Panc1 (cell line): Measurements from ENCODE around the gene LONP2. TPM values are rescaled to one million over a fixed set of nuclear protein-coding genes. Genes with fewer than 3 reads are reported as not detected.

ENCODE experiments used
- ATAC-seq: fragments of 200-7000 bp; cut with Tn5 transposase; 2 replicates; pipeline ENCODE4 v1.9.1; 2020; ENCODE audit warnings: mild to moderate bottlenecking, moderate library complexity
- BruUV-seq: library from RNA; stranded (reverse); fragments of 400-500 nt; replicated peaks from 2 replicates; lab custom pipeline; 2021; lab: Mats Ljungman, UMichigan
- CTCF ChIA-PET: fragments of 300-600 bp; sonication (Branson Sonifier 250); formaldehyde crosslinking; loops from one replicate; lab custom pipeline; 2022; ENCODE audit warnings: antibody characterized with exemption; lab: Charles Lee
- POLR2A ChIA-PET: fragments of 300-600 bp; sonication (Branson Sonifier 250); formaldehyde crosslinking; loops from one replicate; lab custom pipeline; 2022; ENCODE audit warnings: antibody characterized with exemption; lab: Charles Lee
- DNase-seq: peaks from one replicate; pipeline ENCODE4 v3.0.0-alpha.2; 2010; ENCODE audit warnings: low read depth, low spot score
- H3K27ac ChIP-seq: 2 replicates; pipeline ENCODE4 v1.5.1; 2011; ENCODE audit warnings: mild to moderate bottlenecking, low read length, inconsistent platforms
- H3K27me3 ChIP-seq: fragments of 200-500 bp; sonication (Bioruptor generic); 2 replicates; pipeline ENCODE4 v1.6.0; 2014; ENCODE audit warnings: low read length, inconsistent platforms; ENCODE audit not compliant: control insufficient read depth, insufficient read depth
- H3K36me3 ChIP-seq: fragments of 200-500 bp; sonication (Bioruptor generic); 2 replicates; pipeline ENCODE4 v1.5.1; 2014; ENCODE audit warnings: inconsistent platforms, mild to moderate bottlenecking, low read length, moderate library complexity; ENCODE audit not compliant: control insufficient read depth, insufficient read depth
- H3K4me1 ChIP-seq: 2 replicates; pipeline ENCODE4 v1.5.1; 2011; ENCODE audit warnings: inconsistent platforms, mild to moderate bottlenecking, low read length, moderate library complexity; ENCODE audit not compliant: control insufficient read depth, insufficient read depth
- H3K4me3 ChIP-seq, 2 experiments: 2 replicates each; pipeline ENCODE4 v1.5.1; 2011 to 2012; ENCODE audit warnings: low read depth in 2 of 2, low read length in 2 of 2, mild to moderate bottlenecking in 2 of 2, inconsistent platforms in 1 of 2, moderate library complexity in 1 of 2
- H3K9me3 ChIP-seq: fragments of 200-500 bp; sonication (Bioruptor generic); 2 replicates; pipeline ENCODE4 v1.5.1; 2014; ENCODE audit warnings: low read depth, mild to moderate bottlenecking, inconsistent platforms, low read length, moderate library complexity; ENCODE audit not compliant: control insufficient read depth, insufficient read depth
- POLR2AphosphoS5 ChIP-seq: IDR thresholded peaks from 2 replicates; pipeline ENCODE4 v1.6.1; 2012; ENCODE audit warnings: mild to moderate bottlenecking, low read depth, low read length, moderate library complexity
- SIN3A ChIP-seq: IDR thresholded peaks from 2 replicates; pipeline ENCODE4 v1.6.1; 2012; ENCODE audit warnings: low read depth, mild to moderate bottlenecking, low read length, moderate library complexity, borderline replicate concordance; ENCODE audit not compliant: insufficient read depth
- TCF7L2 ChIP-seq: IDR thresholded peaks from 2 replicates; pipeline ENCODE4 v1.6.1; 2011; ENCODE audit warnings: mild to moderate bottlenecking, low read depth, low read length, inconsistent platforms
- in situ Hi-C: cut with HindIII; loops from 2 replicates; pipeline ENCODE4 v1.10.0; 2016; ENCODE audit warnings: low sequenced_read_pairs, low pct_unique_long_range_greater_than_20kb
- intact Hi-C: fragments of 100-400 bp; cut with micrococcal nuclease; formaldehyde crosslinking; loops from one replicate; pipeline ENCODE4 v1.10.0; 2022; ENCODE audit not compliant: unreplicated experiment
- total RNA-seq: library from RNA; stranded (reverse); gene quantifications from one replicate; pipeline ENCODE4 v1.2.1, GENCODE V29; 2021; ENCODE audit not compliant: unreplicated experiment
- TF ChIP-seq, protein P1 (sequence below), 2 experiments: IDR thresholded peaks; 2 replicates each; pipeline ENCODE4 v1.6.1; 2011 to 2012; ENCODE audit warnings: low read depth in 2 of 2, control low read depth in 1 of 2, low read length in 1 of 2, mild to moderate bottlenecking in 1 of 2, moderate library complexity in 1 of 2; ENCODE audit not compliant: insufficient read depth in 1 of 2
- TF ChIP-seq, protein P2 (sequence below): fragments of 450-650 bp; IDR thresholded peaks from 2 replicates; pipeline ENCODE4 v1.5.1; 2017; ENCODE audit warnings: mild to moderate bottlenecking

Gene LONP2
- total RNA-seq, 1 experiment from 2014 or later: 22.9 TPM

DNA sequence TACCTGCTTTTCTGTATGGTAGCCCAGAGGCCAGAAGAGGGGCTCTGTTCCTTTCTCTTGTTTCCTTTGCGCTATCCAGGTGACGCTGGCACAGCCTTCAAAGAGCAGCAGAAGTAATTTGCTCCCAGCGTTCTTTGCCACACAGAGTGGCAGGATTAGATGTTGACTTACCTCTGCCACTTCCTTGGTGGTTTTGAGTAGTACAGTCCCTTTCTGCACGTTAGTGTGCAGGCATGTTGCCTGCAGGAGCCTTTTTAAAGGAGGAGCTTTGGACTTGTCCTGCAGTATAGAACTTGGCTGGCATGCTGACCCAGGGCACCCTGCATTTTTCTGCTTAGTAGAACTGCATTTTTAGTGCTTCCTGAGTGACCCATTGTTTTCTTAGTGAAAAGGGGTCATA, 3.2 kb downstream of the LONP2 start, which contains the start of gene ABCC11:
Gene ABCC11, minus strand, starts transcription at position 229 of the 400 bp plus-strand sequence. CDS start 15,618 bp downstream, outside the sequence.
- ATAC-seq (no peak), DNase-seq (no peak)
- Histone ChIP-seq H3K27ac (no peak within 1 kb of the TSS), H3K36me3 (peaks cover 6% of the 10 kb centered on the region; the same call in 1 of the 2 replicates), H3K4me1 (peaks cover 3% of the 10 kb centered on the region; the same call in 1 of the 2 replicates), H3K9me3 (no peaks in the 10 kb centered on the region), H3K4me3 (no peak within 1 kb of the TSS), H3K27me3 (no peaks in the 10 kb centered on the region)
- intact Hi-C loops (no loop called here), in situ Hi-C loops (no loop called here)
- ChIA-PET POLR2A (no interaction called here), CTCF (interaction anchor here (0.6 kb wide), 1 partner anchor 1285 kb away, joined by 3 read pairs; no protein-coding TSS in a partner anchor)
- TF ChIP-seq, protein P1, sequence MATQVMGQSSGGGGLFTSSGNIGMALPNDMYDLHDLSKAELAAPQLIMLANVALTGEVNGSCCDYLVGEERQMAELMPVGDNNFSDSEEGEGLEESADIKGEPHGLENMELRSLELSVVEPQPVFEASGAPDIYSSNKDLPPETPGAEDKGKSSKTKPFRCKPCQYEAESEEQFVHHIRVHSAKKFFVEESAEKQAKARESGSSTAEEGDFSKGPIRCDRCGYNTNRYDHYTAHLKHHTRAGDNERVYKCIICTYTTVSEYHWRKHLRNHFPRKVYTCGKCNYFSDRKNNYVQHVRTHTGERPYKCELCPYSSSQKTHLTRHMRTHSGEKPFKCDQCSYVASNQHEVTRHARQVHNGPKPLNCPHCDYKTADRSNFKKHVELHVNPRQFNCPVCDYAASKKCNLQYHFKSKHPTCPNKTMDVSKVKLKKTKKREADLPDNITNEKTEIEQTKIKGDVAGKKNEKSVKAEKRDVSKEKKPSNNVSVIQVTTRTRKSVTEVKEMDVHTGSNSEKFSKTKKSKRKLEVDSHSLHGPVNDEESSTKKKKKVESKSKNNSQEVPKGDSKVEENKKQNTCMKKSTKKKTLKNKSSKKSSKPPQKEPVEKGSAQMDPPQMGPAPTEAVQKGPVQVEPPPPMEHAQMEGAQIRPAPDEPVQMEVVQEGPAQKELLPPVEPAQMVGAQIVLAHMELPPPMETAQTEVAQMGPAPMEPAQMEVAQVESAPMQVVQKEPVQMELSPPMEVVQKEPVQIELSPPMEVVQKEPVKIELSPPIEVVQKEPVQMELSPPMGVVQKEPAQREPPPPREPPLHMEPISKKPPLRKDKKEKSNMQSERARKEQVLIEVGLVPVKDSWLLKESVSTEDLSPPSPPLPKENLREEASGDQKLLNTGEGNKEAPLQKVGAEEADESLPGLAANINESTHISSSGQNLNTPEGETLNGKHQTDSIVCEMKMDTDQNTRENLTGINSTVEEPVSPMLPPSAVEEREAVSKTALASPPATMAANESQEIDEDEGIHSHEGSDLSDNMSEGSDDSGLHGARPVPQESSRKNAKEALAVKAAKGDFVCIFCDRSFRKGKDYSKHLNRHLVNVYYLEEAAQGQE (IDR thresholded peaks at IDR 0.05; ENCODE audit: insufficient read depth in 1 of 2, low read depth in 2 of 2, low read length in 1 of 2): no peak
- TF ChIP-seq POLR2AphosphoS5 (no peak), SIN3A (no peak), TCF7L2 (no peak)
- TF ChIP-seq, protein P2, sequence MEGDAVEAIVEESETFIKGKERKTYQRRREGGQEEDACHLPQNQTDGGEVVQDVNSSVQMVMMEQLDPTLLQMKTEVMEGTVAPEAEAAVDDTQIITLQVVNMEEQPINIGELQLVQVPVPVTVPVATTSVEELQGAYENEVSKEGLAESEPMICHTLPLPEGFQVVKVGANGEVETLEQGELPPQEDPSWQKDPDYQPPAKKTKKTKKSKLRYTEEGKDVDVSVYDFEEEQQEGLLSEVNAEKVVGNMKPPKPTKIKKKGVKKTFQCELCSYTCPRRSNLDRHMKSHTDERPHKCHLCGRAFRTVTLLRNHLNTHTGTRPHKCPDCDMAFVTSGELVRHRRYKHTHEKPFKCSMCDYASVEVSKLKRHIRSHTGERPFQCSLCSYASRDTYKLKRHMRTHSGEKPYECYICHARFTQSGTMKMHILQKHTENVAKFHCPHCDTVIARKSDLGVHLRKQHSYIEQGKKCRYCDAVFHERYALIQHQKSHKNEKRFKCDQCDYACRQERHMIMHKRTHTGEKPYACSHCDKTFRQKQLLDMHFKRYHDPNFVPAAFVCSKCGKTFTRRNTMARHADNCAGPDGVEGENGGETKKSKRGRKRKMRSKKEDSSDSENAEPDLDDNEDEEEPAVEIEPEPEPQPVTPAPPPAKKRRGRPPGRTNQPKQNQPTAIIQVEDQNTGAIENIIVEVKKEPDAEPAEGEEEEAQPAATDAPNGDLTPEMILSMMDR: no peak
- no TSS peak for BruUV-seq

DNA sequence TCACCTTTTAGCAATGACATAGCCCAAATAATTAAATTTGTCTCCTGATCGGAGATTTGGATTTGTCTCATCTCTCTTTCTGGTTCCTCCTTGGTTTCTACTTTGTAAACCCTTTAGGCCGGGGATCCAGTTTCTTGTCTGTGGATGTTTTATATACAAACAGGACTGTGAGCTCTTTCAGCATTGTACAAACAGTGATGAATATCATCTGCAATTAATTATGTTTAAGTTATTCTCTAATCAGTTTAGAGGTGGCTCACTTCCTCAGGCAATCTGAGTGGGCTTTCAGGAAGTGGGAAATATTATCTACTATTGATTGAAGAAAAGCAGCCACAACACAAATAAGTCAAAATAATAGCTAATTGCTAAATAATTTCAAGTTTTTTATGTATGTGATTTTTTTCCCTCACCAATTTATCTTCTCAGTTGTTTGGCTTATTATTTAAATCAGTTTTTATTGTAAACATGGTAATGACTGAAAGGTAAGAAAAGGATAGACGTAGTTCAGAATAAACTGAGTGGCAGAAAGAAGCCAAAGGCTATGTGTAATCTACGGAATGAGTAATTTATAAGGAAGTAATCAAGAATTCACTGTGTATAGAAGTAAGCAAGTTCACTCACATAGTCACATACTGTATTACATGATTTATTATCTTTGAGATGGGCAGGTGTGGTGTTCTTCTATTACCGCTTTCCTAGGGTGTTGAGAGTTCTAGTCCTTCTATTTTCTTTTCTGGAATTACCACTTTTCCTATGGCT, 6.6 kb downstream of the LONP2 start:
- in situ Hi-C loops (no loop called here), intact Hi-C loops (no loop called here)
- H3K27ac ChIP-seq: no peak overlapping the region
- ATAC-seq (no peak), DNase-seq (no peak)
- no peaks in the 10 kb centered on the region for H3K27me3 ChIP-seq
- peaks cover 2% of the 10 kb centered on the region; the same call in 1 of the 2 replicates for H3K4me1 ChIP-seq
- no peak overlapping the region for H3K4me3 ChIP-seq
- ChIA-PET POLR2A (no interaction called here), CTCF (no interaction called here)
- TF ChIP-seq, protein P1 (IDR thresholded peaks at IDR 0.05; ENCODE audit: insufficient read depth in 1 of 2, low read depth in 2 of 2, low read length in 1 of 2): no peak
- TF ChIP-seq, protein P2: no peak
- TF ChIP-seq SIN3A: no peak
- no peak for TF ChIP-seq TCF7L2
- no peak for TF ChIP-seq POLR2AphosphoS5
- H3K9me3 ChIP-seq: no peaks in the 10 kb centered on the region
- no peaks in the 10 kb centered on the region for H3K36me3 ChIP-seq
- BruUV-seq: no TSS peak
